Erythroblast (primary cell): ENCODE measurements around the gene RUBCNL.

Experiments
- DNase-seq, 2 experiments: peaks; one replicate each; lab custom pipeline; 2025; lab: John Stamatoyannopoulos, UW
- GATA1 ChIP-seq: IDR thresholded peaks from 2 replicates; pipeline ENCODE4 v1.6.1; 2011; ENCODE audit warnings: low read depth, mild to moderate bottlenecking, control low read depth, low read length, moderate library complexity
- POLR2A ChIP-seq: IDR thresholded peaks from 2 replicates; pipeline ENCODE4 v1.6.1; 2011; ENCODE audit warnings: mild to moderate bottlenecking, low read length

The RUBCNL gene

DNA sequence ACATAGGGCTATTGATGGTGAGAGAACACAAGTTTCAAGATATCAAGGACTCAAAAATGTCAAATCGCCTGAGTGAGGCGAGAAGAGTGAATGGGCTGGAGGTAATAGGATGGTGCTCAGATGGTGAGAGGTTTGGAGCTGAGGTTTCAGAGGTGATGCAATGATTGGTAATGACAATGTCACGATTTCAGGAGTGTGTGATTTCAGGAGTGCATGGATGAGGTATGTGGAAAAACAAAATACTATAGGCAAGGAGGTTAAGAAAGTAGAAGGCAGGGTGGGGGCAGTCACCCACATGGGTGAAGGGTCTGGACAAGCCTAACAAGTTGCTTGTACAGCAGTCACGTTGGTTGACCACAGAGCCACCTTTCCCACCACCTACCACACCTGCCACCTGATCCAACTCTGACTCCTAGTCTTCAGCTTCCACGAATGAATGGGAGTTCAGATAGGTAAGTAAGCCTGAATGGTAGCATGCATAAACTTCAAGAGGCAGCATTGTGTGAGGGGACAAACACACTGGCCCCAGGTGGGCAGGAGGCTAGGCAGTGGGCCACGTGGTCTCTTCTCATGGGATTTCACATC, 71.5 kb downstream of the RUBCNL start:
- peak in 1 of 2 experiments; percentile 29 for DNase-seq
- no peak for TF ChIP-seq POLR2A

DNA sequence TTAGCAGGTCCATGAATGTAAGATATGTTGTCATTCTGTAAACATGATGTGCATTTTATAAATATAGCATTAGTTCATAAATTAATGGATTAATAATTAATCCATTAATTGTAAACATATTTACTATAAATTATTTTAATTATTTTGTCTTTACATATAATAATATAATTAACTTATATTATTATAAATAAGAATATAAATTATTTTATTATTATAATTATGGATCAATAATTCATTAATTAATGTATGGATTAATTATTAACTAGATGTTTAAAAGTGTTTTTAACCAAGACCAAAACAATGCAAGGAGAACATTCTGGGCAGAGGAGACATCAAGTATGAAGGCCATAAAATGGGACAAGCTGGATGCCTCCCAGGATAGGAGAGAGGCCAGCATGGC, 72.0 kb downstream of the RUBCNL start:
- DNase-seq = no peak
- TF ChIP-seq GATA1 (no peak), POLR2A (no peak)

DNA sequence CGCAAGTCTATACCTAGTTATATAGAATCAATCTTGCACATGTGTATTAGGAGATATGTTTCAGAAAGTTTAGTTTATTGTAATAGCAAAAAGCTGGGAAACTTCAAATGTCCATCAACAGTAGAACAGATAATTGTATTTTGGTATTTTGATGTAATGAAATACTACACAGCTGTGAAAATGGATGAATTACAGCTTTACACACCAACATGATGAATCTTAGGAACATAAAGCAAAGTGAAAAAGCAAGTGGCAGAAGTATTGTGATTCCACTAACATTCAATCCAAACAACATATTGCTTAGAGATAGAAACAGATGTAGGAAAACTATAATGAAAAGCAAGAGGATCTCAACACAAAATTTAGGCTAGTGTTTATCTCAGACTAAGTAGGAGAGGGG, 72.5 kb downstream of the RUBCNL start:
- no peak for DNase-seq

DNA sequence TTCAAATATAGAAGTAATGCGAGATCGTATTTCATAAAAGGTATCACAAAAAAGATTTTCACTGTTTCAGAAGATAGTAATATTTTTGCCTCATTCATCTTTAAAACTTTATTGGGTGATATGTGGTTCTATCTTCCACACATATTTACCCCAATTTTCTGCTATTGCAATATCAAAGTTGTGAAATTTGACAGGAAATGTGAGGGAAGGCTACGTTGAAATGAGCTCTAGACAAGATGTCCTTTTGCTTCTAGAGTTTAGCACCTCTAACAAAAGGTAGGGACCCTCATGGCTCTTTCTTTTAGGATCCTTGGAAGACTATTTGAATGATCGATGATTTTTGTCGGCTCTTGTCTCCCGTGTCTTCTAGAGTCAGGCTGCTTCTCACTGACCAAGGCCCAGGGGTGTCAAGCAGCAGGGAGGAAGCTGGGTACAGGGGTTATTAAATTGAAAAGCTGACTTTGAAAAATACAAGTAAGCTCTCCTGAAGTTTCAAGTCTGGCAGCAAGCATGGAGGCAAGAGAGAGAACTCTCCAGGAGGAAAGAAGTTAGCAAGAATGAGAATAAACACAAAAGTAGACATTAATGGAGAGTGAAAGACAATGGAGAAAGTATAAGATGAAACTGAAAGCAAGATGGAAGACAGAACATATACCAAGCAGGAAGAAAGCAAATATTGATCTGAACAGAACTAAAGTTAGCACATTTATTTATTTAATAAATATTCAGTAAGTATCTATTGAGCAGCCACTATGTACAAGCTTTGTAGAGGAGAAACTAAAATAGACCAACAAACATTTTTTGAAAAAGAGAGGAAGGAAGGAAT, 73.4 kb downstream of the RUBCNL start:
- DNase-seq = no peak
- TF ChIP-seq POLR2A (no peak), GATA1 (no peak)

More for the DNA sequence above, 72.5 kb downstream of the RUBCNL start:
- no peak for TF ChIP-seq GATA1
- TF ChIP-seq POLR2A = no peak

DNA sequence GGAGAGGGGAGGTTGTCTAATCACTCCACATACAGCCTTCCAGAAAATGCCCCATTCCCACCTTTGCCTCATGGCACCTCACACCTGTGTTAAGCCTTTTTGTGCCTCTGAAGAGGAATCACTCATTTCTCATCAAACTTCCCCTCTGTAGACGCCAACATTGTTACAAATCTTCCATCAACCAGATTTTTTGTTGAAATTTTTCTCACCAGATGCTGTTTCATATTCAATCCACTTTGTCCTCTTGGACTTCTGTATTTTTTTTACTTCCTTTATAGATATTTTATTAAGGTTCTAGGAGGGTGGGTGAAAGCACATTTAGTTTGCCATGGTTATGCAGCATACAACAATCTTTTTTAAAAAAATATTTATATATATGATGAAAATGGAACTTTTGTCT, 74.0 kb downstream of the RUBCNL start:
- TF ChIP-seq GATA1 = no peak
- TF ChIP-seq POLR2A = no peak
- no peak for DNase-seq

DNA sequence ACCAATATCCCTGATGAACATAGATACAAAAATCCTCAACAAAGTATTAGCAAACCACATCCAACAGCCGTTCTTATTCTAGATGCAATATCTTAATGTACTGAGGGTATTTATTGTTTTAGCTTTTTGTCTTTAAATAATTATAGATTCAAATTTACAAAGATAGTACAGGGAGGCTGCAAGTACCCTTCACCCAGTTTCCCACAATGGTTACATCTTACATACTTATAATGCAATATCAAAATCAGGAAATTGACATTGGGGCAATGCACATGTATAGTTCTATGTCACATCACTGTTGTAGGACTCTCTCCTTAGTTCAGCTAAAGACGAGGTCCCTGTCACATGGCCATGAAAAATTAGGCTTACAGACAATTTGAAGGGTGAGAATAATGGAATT, 75.8 kb downstream of the RUBCNL start:
- no peak for DNase-seq
- TF ChIP-seq POLR2A = no peak
- no peak for TF ChIP-seq GATA1

DNA sequence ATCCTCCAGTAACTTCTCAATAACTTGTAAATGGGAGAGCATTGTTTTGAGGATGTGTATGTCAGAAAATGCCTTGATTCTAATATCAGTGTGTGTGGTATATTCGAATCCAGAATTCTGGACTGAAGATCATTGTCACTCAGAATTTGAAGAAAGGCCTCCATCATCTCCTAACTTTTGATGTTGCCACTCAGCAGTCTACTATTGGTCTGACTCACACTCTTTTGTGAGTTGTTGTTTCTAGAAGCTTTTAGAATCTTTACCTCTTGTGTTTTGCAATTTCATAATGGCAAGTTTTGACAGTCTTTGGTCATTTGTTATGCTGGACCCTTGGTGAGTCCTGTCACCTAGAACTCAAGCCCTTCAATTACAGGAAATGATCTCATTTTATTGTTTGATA, 77.0 kb downstream of the RUBCNL start:
- no peak for DNase-seq
- TF ChIP-seq GATA1 (no peak), POLR2A (no peak)

DNA sequence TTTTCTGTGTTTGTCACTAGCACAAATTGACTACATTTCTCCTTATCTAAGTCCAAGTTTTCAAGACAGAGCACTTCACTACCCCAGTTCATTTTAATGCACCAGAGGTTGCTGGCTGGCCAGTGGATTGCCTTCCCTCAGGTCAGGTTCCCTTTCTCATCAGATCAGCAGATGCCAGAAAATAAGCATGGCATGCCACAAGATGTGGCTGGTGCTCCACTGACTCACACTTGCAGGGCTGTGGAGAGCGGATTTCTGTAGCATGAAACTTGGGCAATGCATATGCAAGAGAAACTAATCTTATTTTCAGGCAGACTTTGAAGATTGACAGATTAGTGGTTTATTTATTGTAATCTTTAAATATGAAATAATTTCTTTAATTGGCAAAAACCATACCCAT, 79.5 kb downstream of the RUBCNL start:
- no peak for DNase-seq

DNA sequence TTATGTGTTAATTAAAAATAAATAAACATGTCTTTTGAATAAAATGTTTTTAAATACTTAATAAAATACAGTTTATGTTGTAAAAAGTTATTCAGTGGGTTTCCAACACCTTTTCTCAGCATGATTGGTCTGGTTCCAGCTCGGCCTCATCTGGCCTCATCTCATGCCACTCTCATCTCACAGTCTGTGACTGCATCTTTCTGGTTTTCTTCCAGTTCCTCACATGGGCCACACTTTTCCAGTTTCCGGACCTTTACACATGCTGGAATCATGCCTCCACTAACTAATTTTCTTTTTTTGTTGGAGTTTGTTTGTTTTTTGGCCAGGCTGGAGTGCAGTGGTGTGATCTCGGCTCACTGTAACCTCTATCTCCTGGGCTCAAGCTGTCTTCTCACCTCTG, 82.5 kb downstream of the RUBCNL start:
- no peak for DNase-seq
- TF ChIP-seq POLR2A (no peak), GATA1 (no peak)

More for the DNA sequence above, 79.5 kb downstream of the RUBCNL start:
- TF ChIP-seq POLR2A (no peak), GATA1 (no peak)

DNA sequence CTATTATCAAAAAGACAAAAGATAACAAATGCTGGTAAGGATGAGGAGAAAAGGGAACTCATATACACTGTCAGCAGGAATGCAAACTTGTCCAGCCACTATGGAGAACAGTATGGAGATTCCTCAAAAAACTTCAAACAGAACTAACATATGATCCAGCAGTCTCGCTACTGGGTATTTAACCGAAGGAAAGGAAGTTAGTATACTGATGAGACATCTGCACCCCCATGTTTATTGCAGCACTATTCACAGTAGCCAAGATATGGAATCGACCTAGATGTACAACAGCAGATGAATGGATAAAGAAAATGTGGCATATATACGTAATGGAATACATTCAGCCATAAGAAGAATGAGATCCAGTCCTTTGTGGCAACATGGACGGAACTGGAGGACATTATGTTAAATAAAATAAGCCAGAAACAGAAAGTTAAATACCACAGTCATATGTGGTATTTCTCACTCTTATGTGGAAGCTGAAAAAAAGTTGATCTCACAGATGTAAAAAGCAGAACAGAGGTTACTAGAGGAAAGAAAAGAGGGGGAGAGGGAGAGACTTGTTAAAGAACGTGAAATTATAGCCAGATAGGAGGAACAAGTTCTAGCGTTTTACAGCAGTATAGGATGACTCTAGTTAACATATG, 83.2 kb downstream of the RUBCNL start:
- TF ChIP-seq POLR2A = no peak
- TF ChIP-seq GATA1 = no peak

DNA sequence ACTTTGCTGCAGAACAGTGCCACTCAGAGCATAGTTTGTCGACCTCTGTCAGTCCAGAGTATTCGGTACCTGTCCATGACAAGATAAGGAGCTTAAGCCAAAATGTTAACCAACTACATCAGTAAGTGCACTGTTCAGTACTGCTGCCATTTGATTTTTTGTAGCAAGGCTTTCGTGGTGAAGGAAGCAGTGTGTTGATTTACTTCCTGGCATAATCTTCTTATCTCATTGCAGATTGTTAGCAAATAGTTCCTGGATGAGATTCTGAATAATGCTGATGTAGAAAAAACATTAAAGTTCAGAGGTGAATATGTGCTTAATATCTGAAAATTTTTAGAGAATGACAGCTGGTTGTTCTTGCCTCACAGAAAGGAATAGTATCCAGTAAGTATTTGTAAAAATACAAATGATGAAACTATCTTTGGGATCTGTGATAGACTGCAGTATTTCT, 89.7 kb downstream of the RUBCNL start:
- TF ChIP-seq POLR2A (no peak), GATA1 (no peak)
- peak in 1 of 2 experiments; percentile 23 for DNase-seq

More for the DNA sequence above, 83.2 kb downstream of the RUBCNL start:
- DNase-seq = no peak

DNA sequence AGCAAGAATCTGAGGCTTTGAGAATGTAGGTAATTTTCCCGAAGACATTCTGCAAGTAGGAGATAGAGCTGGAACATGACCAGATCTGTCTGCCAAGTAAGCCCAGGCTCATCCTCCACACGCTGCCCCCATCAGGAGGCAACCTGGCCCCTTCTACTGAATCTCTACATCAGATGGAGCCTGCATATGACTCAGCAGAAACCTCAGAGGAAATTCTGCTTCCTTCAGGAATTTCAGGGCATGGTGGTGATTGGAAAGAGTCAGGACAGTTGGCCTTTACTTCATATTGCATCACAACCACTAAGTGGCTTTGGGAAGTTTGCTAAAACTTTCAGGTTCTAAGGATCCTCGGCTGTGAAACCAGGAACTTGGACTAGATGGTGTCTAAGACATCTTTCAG, 90.1 kb downstream of the RUBCNL start:
- no peak for TF ChIP-seq POLR2A
- TF ChIP-seq GATA1 = no peak
- peak in 1 of 2 experiments; percentile 23 for DNase-seq

DNA sequence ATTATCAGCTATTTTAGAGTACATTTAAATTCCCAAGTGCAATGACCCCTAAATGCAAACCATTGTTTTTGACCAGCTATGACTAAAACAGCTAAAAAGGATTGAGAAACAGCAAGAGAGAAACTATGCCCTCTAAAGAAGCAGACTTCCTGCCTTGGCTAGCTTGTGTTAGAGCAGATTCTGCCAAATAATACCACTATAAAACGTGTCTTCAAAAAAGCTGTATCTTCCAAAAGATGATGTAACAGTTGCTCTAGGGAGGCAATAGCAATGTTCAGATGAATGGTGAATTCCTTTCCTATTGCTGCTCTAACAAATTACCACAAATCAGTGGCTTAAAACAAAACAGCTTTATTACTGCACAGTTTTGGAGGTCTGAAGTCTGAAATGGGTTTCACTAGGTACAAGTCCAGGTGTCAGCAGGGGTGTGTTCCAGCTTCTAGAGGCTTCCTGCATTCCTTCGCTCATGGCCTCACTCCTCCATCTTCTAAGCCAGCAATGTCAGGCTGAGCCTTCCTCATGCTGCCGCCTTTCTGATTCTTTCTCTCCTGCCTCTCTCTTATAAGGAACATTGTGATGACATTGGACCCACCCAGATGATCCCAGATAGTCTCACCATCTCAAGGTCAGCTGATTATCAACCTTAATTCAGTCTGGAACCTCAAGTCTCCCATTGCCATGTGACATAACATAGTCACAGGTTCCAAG, 90.8 kb downstream of the RUBCNL start:
- TF ChIP-seq GATA1 (no peak), POLR2A (no peak)
- peak; percentile 17 to 63 for DNase-seq

DNA sequence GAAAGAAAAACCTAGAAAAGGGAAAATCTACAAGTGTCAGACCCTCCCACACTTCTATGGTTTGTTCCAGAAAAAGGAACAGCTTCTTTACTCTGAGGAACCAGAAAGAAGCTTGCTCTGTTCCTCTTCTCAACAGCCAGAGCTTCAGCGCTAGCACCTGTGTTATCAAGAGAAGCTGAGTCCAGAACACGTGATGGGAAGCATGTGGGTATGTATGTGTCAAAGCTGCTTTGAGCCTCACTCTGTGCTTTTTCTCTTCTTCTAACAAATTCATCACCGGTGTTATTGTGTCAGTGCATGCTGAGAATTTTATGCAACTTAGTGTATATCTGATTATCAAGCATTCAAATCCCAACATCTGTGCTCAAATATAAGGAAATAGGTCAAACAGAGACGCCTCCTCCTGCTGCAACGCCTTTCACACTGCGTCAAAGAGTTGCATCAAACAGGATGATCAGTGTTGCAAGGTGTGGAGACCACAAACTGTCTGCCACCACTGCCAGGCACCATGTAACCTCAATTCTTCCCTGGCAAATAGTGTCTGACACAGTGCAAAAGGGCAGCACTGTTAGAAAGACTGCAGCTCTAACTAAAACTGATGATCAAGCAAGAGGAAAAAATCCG, 91.4 kb downstream of the RUBCNL start:
- TF ChIP-seq POLR2A (no peak), GATA1 (no peak)
- peak; percentile 32 to 66 for DNase-seq
